H1 (cell line): ENCODE measurements around the gene UNC79.

Experiments
- ASH2L ChIP-seq: fragments of 200-600, 300-600 bp; sonication (generic); IDR thresholded peaks from one replicate; pipeline ENCODE4 v1.7.1; 2017; ENCODE audit warnings: low read length
- CHD1 ChIP-seq: IDR thresholded peaks from 2 replicates; pipeline ENCODE4 v1.6.1; 2012; ENCODE audit warnings: low read depth, low read length, improper control_type of control experiment
- TF ChIP-seq, protein P1 (sequence below), 3 experiments: IDR thresholded peaks; 1 replicate in 2 of 3; 2 replicates in 1 of 3; pipeline versions ENCODE4 v1.5.1 to v1.6.1; 2011; ENCODE audit warnings: low read length in 3 of 3, mild to moderate bottlenecking in 3 of 3, inconsistent platforms in 2 of 3, low read depth in 1 of 3, moderate library complexity in 1 of 3; ENCODE audit not compliant: insufficient read depth in 1 of 3; ENCODE audit errors: control extremely low read depth in 1 of 3

DNA sequence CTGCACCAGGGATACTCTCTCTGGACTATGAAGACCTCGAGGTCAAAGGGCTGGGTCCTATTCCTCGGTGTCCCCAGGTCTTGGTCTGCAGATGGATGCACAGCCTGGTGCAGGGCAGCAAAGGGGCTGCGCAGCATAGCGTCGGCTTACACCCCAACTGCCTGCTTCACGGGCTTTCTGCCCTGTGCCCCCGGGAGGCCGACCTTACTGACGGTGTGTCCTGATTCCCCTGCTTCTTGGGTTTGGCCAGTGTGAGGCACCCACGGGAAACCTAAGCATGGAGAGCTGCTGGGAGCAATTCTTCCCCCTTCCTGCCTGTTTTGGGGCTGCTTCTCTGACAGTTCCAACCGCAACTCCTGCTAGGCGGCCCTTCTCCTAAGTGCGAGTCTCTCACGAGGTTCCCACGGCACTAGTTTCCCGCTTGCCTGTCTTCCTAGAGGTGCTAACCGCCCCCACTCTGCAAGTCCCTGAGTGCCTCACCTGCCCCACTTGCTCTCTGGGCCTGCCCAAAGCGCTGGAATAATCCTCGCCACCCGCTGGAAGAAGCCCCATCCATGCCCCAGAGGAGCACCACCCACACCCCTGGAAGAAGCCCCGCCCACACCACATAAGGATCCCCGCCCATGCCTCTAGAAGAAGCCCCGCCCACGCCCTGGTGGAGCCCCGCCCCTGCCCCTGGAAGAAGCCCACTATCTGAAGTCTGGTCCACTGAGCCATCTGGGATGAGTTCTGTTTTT is 303.5 kb downstream of the UNC79 start:
- TF ChIP-seq ASH2L (no peak), CHD1 (no peak)
- TF ChIP-seq, protein P1, sequence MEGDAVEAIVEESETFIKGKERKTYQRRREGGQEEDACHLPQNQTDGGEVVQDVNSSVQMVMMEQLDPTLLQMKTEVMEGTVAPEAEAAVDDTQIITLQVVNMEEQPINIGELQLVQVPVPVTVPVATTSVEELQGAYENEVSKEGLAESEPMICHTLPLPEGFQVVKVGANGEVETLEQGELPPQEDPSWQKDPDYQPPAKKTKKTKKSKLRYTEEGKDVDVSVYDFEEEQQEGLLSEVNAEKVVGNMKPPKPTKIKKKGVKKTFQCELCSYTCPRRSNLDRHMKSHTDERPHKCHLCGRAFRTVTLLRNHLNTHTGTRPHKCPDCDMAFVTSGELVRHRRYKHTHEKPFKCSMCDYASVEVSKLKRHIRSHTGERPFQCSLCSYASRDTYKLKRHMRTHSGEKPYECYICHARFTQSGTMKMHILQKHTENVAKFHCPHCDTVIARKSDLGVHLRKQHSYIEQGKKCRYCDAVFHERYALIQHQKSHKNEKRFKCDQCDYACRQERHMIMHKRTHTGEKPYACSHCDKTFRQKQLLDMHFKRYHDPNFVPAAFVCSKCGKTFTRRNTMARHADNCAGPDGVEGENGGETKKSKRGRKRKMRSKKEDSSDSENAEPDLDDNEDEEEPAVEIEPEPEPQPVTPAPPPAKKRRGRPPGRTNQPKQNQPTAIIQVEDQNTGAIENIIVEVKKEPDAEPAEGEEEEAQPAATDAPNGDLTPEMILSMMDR (IDR thresholded peaks at IDR 0.05; ENCODE audit: control extremely low read depth in 1 of 3, insufficient read depth in 1 of 3, low read depth in 1 of 3, low read length in 3 of 3): no peak
